Type B pancreatic cell (in vitro differentiated cells): ENCODE data around the gene GNB1. TPM values are rescaled to one million over a fixed set of nuclear protein-coding genes. Genes with fewer than 3 reads are reported as not detected.
A peak's percentile ranks its signal among the peaks of the same experiment; 100 is the strongest.
"Not testable (repeated sequence)": the region's sequence is repeated elsewhere in the genome, so short reads cannot be mapped to it uniquely, and the experiment has no call there.

Source experiments
- DNase-seq: peaks from one replicate; pipeline ENCODE4 v3.0.0; 2021; ENCODE audit warnings: mixed read lengths; ENCODE audit not compliant: unreplicated experiment; ENCODE audit errors: extremely low spot score
- H3K27ac Mint-ChIP-seq: 2 replicates; pipeline ENCODE4 v1.8.0; 2021; ENCODE audit warnings: mild to moderate bottlenecking, mixed read lengths
- H3K27me3 Mint-ChIP-seq: 2 replicates; pipeline ENCODE4 v1.8.0; 2021; ENCODE audit warnings: mixed read lengths
- H3K36me3 Mint-ChIP-seq: 2 replicates; pipeline ENCODE4 v1.8.0; 2021; ENCODE audit warnings: mixed read lengths
- H3K4me1 Mint-ChIP-seq: one replicate; pipeline ENCODE4 v1.8.0; 2021; ENCODE audit warnings: mixed read lengths; ENCODE audit not compliant: unreplicated experiment
- H3K4me3 Mint-ChIP-seq: 2 replicates; pipeline ENCODE4 v1.8.0; 2021; ENCODE audit warnings: mild to moderate bottlenecking, mixed read lengths
- H3K9me3 Mint-ChIP-seq: 2 replicates; pipeline ENCODE4 v1.8.0; 2021; ENCODE audit warnings: mixed read lengths
- CTCF ChIP-seq: fragments of 200-600 bp; sonication (generic); conservative IDR thresholded peaks from 2 replicates; pipeline ENCODE4 v1.5.0; 2021; ENCODE audit warnings: antibody characterized with exemption, mild to moderate bottlenecking
- total RNA-seq: library from RNA; stranded (reverse); gene quantifications from 2 replicates; pipeline ENCODE4 v1.2.1, GENCODE V29; 2021; ENCODE audit warnings: low replicate concordance

The GNB1 gene
- total RNA-seq, 1 donor from 2014 or later = 297 TPM

GRCh38 chr1:1862905-1863547 is 27.9 kb downstream of the GNB1 start:
- Mint-ChIP-seq H3K27me3 (no peaks in the 10 kb centered on the region), H3K4me1 (peaks cover 30% of the 10 kb centered on the region), H3K9me3 (no peaks in the 10 kb centered on the region), H3K36me3 (peaks cover 20% of the 10 kb centered on the region), H3K27ac (peak overlapping the region; percentile 79), H3K4me3 (no peak overlapping the region)
- no peak for TF ChIP-seq CTCF
- DNase-seq = no peak

- Mint-ChIP-seq H3K4me1 (peaks cover 37% of the 10 kb centered on the region), H3K36me3 (peaks cover 20% of the 10 kb centered on the region)
- not testable (repeated sequence) for H3K27me3 Mint-ChIP-seq, H3K27ac Mint-ChIP-seq, H3K4me3 Mint-ChIP-seq, DNase-seq, H3K9me3 Mint-ChIP-seq
Observed at GRCh38 chr1:1861761-1862310, 29.1 kb downstream of the GNB1 start.

- H3K4me1 Mint-ChIP-seq = peaks cover 36% of the 10 kb centered on the region
- no peaks in the 10 kb centered on the region for H3K27me3 Mint-ChIP-seq
- no peak for DNase-seq
- TF ChIP-seq CTCF = no peak
- H3K9me3 Mint-ChIP-seq = no peaks in the 10 kb centered on the region
- peaks cover 19% of the 10 kb centered on the region for H3K36me3 Mint-ChIP-seq
- H3K4me3 Mint-ChIP-seq = no peak overlapping the region
- no peak overlapping the region for H3K27ac Mint-ChIP-seq
Observed at GRCh38 chr1:1861339-1861730, 29.6 kb downstream of the GNB1 start.

- H3K9me3 Mint-ChIP-seq, H3K27me3 Mint-ChIP-seq, DNase-seq: not testable (repeated sequence)
- peak overlapping the region; percentile 97 for H3K27ac Mint-ChIP-seq
- H3K36me3 Mint-ChIP-seq = peaks cover 16% of the 10 kb centered on the region
- H3K4me3 Mint-ChIP-seq = peak overlapping the region; percentile 45
- H3K4me1 Mint-ChIP-seq = peaks cover 32% of the 10 kb centered on the region
Observed at GRCh38 chr1:1859970-1860697, 30.8 kb downstream of the GNB1 start.

- Mint-ChIP-seq H3K27me3 (no peaks in the 10 kb centered on the region), H3K9me3 (no peaks in the 10 kb centered on the region), H3K36me3 (peaks cover 11% of the 10 kb centered on the region), H3K4me1 (peaks cover 40% of the 10 kb centered on the region), H3K4me3 (peak overlapping the region; percentile 14), H3K27ac (peak overlapping the region; percentile 97)
- no peak for DNase-seq
- no peak for TF ChIP-seq CTCF
Observed at GRCh38 chr1:1858382-1859086, 32.4 kb downstream of the GNB1 start.

- H3K27me3 Mint-ChIP-seq = no peaks in the 10 kb centered on the region
- H3K4me1 Mint-ChIP-seq = peaks cover 39% of the 10 kb centered on the region
- H3K9me3 Mint-ChIP-seq = no peaks in the 10 kb centered on the region
- no peak for DNase-seq
- no peak overlapping the region for H3K4me3 Mint-ChIP-seq
- TF ChIP-seq CTCF = no peak
- peak overlapping the region; percentile 97 for H3K27ac Mint-ChIP-seq
- H3K36me3 Mint-ChIP-seq = peaks cover 17% of the 10 kb centered on the region
Observed at GRCh38 chr1:1857096-1857703, 33.7 kb downstream of the GNB1 start.

- not testable (repeated sequence) for H3K9me3 Mint-ChIP-seq, H3K4me3 Mint-ChIP-seq, H3K27me3 Mint-ChIP-seq, DNase-seq
- Mint-ChIP-seq H3K4me1 (peaks cover 39% of the 10 kb centered on the region), H3K27ac (peak overlapping the region; percentile 39), H3K36me3 (peaks cover 17% of the 10 kb centered on the region)
Observed at GRCh38 chr1:1856161-1856560, 34.7 kb downstream of the GNB1 start.
